GM12878 (cell line): ENCODE results near the gene PGLYRP1. TPM values are rescaled to one million over a fixed set of nuclear protein-coding genes. Genes with fewer than 3 reads are reported as not detected.

ENCODE experiments used
- ATAC-seq: fragments of 200-7000 bp; cut with Tn5 transposase; 3 replicates; pipeline ENCODE4 v1.9.1; 2020; ENCODE audit warnings: mild to moderate bottlenecking, moderate library complexity
- BruUV-seq: library from RNA; stranded (reverse); fragments of 400-500 nt; replicated peaks from 2 replicates; lab custom pipeline; 2021; lab: Mats Ljungman, UMichigan
- CTCF ChIA-PET: fragments of 300-600 bp; sonication (Branson Sonifier 250); formaldehyde crosslinking; extraction: SDS; loops from one replicate; lab custom pipeline; 2021; ENCODE audit warnings: inconsistent platforms; lab: Yijun Ruan, JAX
- POLR2A ChIA-PET: fragments of 350-600 bp; formaldehyde crosslinking; extraction: SDS; loops from one replicate; lab custom pipeline; 2021; ENCODE audit warnings: inconsistent platforms; lab: Charles Lee
- RAD21 ChIA-PET: fragments of 300-600 bp; sonication (Branson Sonifier 250); formaldehyde crosslinking; loops from one replicate; lab custom pipeline; 2023; ENCODE audit warnings: antibody characterized with exemption; ENCODE audit not compliant: unreplicated experiment; lab: Charles Lee
- SMC1A ChIA-PET: fragments of 300-600 bp; sonication (Branson Sonifier 250); formaldehyde crosslinking; loops from one replicate; lab custom pipeline; 2023; ENCODE audit not compliant: unreplicated experiment, uncharacterized antibody; lab: Charles Lee
- DNase-seq: peaks from one replicate; pipeline ENCODE4 v3.0.0-alpha.2; 2011; ENCODE audit warnings: low read depth, low spot score
- FAIRE-seq: peaks from 3 replicates; lab custom pipeline; 2011; peaks lifted over from hg19 to GRCh38; lab: Jason Lieb, UNC
- H2AFZ ChIP-seq: 2 replicates; pipeline ENCODE4 v1.6.0; 2011; ENCODE audit warnings: low read depth, low read length, control low read depth; ENCODE audit not compliant: control insufficient read depth
- H3K27ac ChIP-seq: 2 replicates; pipeline ENCODE4 v1.5.1; 2011; ENCODE audit warnings: control low read depth; ENCODE audit not compliant: control insufficient read depth, insufficient read depth
- H3K27me3 ChIP-seq, 2 experiments: replicated peaks in 1 of 2; 2 replicates each; pipeline versions ENCODE4 v1.6.0 to v1.6.1; 2011; ENCODE audit warnings: low read length in 1 of 2; ENCODE audit not compliant: control insufficient read depth in 2 of 2, insufficient read depth in 2 of 2
- H3K36me3 ChIP-seq, 2 experiments: 2 replicates each; pipeline ENCODE4 v1.5.1; 2011; ENCODE audit warnings: low read length in 1 of 2; ENCODE audit not compliant: control insufficient read depth in 2 of 2, insufficient read depth in 2 of 2
- H3K4me1 ChIP-seq: 2 replicates; pipeline ENCODE4 v1.6.1; 2011; ENCODE audit warnings: mild to moderate bottlenecking, low read length, moderate library complexity, mixed read lengths; ENCODE audit not compliant: control insufficient read depth, insufficient read depth
- H3K4me2 ChIP-seq: 2 replicates; pipeline ENCODE4 v1.6.0; 2011; ENCODE audit warnings: control low read depth; ENCODE audit not compliant: control insufficient read depth, insufficient read depth
- H3K4me3 ChIP-seq: fragments of 200-600 bp; sonication (generic); 2 replicates; pipeline ENCODE4 v1.5.1; 2016
- H3K79me2 ChIP-seq: 2 replicates; pipeline ENCODE4 v1.6.0; 2011; ENCODE audit warnings: low read length; ENCODE audit not compliant: control insufficient read depth, insufficient read depth
- H3K9ac ChIP-seq: 2 replicates; pipeline ENCODE4 v1.8.0; 2011; ENCODE audit warnings: low read length, control low read depth, mixed read lengths; ENCODE audit not compliant: control insufficient read depth, insufficient read depth
- H3K9me3 ChIP-seq: replicated peaks from 3 replicates; pipeline ENCODE4 v1.5.1; 2011; ENCODE audit warnings: mild to moderate bottlenecking, low read length; ENCODE audit not compliant: control insufficient read depth, insufficient read depth
- H4K20me1 ChIP-seq: 2 replicates; pipeline ENCODE4 v1.6.0; 2011; ENCODE audit not compliant: control insufficient read depth, insufficient read depth
- ASH2L ChIP-seq: fragments of 300-600, 200-600 bp; sonication (generic); IDR thresholded peaks from 2 replicates; pipeline ENCODE4 v1.6.1; 2017; ENCODE audit warnings: low read depth, mild to moderate bottlenecking, borderline replicate concordance
- ATF3 ChIP-seq: IDR thresholded peaks from 2 replicates; pipeline ENCODE4 v1.6.1; 2011; ENCODE audit warnings: low read depth, mild to moderate bottlenecking, low read length, moderate library complexity, borderline replicate concordance; ENCODE audit errors: extremely low read depth
- BCLAF1 ChIP-seq: fragments of 450-650 bp; IDR thresholded peaks from 2 replicates; pipeline ENCODE4 v1.6.1; 2017; ENCODE audit warnings: antibody characterized with exemption, mild to moderate bottlenecking, moderate library complexity
- PRDM15 ChIP-seq: fragments of 450-650 bp; formaldehyde crosslinking; IDR thresholded peaks from 2 replicates; pipeline ENCODE4 v1.4.0; 2020; ENCODE audit warnings: mild to moderate bottlenecking, moderate library complexity
- RCOR1 ChIP-seq: conservative IDR thresholded peaks from 2 replicates; pipeline ENCODE4 v1.6.1; 2012; ENCODE audit warnings: low read depth, low read length, improper control_type of control experiment
- SIN3A ChIP-seq: IDR thresholded peaks from 2 replicates; pipeline ENCODE4 v1.6.1; 2012; ENCODE audit warnings: low read depth, low read length, improper control_type of control experiment
- SIX5 ChIP-seq: IDR thresholded peaks from 2 replicates; pipeline ENCODE4 v1.6.1; 2011; ENCODE audit warnings: mild to moderate bottlenecking, low read depth, low read length, moderate library complexity; ENCODE audit not compliant: severe bottlenecking
- TAF1 ChIP-seq: IDR thresholded peaks from 2 replicates; pipeline ENCODE4 v1.6.1; 2011; ENCODE audit warnings: mild to moderate bottlenecking, low read depth, low read length, borderline replicate concordance
- WGBS: methylation state at CpG from one replicate; pipeline ENCODE4 v1.1.6; 2016; ENCODE audit warnings: low lambda C conversion rate; ENCODE audit not compliant: insufficient replicate concordance, insufficient coverage; ENCODE audit errors: missing lambda C conversion rate; 5-methylcytosine and 5-hydroxymethylcytosine counted together
- in situ Hi-C: fragments of 300-500 bp; cut with MboI; formaldehyde crosslinking; loops from 9 replicates; pipeline ENCODE4 v1.14.3; 2018; ENCODE audit warnings: mixed read lengths
- intact Hi-C: fragments of 100-400 bp; cut with micrococcal nuclease; formaldehyde crosslinking; loops from one replicate; pipeline ENCODE4 v1.14.2; 2022; ENCODE audit not compliant: unreplicated experiment
- polyA plus RNA-seq, 11 experiments: library from polyadenylated mRNA; depleted of rRNA in 4 of 11; unstranded in 6 of 11; stranded (reverse) in 5 of 11; fragments of >200 nt; fragmentation: Nextera tagmentation in 4 of 11; fragmentation: Illumina TruSeq in 1 of 11; extraction: Ambion mirVana in 4 of 11; extraction: Trizol in 1 of 11; gene quantifications; 1 replicate in 1 of 11; 2 replicates in 10 of 11; pipeline versions ENCODE4 v1.2.1 to v1.2.3, GENCODE V29; 2011 to 2016; ENCODE audit warnings: inconsistent platforms in 2 of 11, missing spikeins in 2 of 11, low read depth in 1 of 11
- total RNA-seq, 4 experiments: library from RNA; depleted of rRNA in 3 of 4; stranded (reverse); fragments of >200 nt in 3 of 4; fragmentation: Illumina TruSeq in 1 of 4; extraction: Trizol in 1 of 4; gene quantifications; 2 replicates each; pipeline versions ENCODE4 v1.2.1 to v1.2.3, GENCODE V29; 2013 to 2021

Gene PGLYRP1
- total and polyA plus RNA-seq, 10 of the 15 experiments (the other 5 are each of a cell fraction or from before 2014, with no cell fraction given) = 0.30 TPM; not detected in 9

- no peaks in the 10 kb centered on the region for H3K9me3 ChIP-seq
- H4K20me1 ChIP-seq = no peaks in the 10 kb centered on the region
- no TSS peak for BruUV-seq
- H3K4me2 ChIP-seq = no peak overlapping the region
- SMC1A ChIA-PET = no interaction called here
- H3K9ac ChIP-seq = no peak overlapping the region
- ATAC-seq (no peak), DNase-seq (no peak), FAIRE-seq (no peak)
- no peaks in the 10 kb centered on the region for H3K79me2 ChIP-seq
- H3K27me3 ChIP-seq = no peaks in the 10 kb centered on the region
- RAD21 ChIA-PET = no interaction called here
- in situ Hi-C loops (no loop called here), intact Hi-C loops (no loop called here)
- TF ChIP-seq ATF3 (no peak), ASH2L (no peak), SIN3A (no peak)
- CTCF ChIA-PET = no interaction called here
- no peak overlapping the region for H2AFZ ChIP-seq
- no peaks in the 10 kb centered on the region; a peak in 1 of 4 replicates for H3K36me3 ChIP-seq
- 89% methylated on average over 12 of the region's 12 CpGs for WGBS
- H3K27ac ChIP-seq = no peak overlapping the region
- no peak overlapping the region for H3K4me3 ChIP-seq
- no peaks in the 10 kb centered on the region for H3K4me1 ChIP-seq
- POLR2A ChIA-PET = no interaction called here
These were observed 807 bp downstream of the PGLYRP1 start for GRCh38 chr19:46022061-46022430.

- WGBS = 65% methylated on average over 9 of the region's 11 CpGs
- BruUV-seq = no TSS peak
- Histone ChIP-seq H3K4me2 (no peak overlapping the region), H3K9me3 (no peaks in the 10 kb centered on the region), H3K4me1 (no peaks in the 10 kb centered on the region), H3K4me3 (no peak overlapping the region), H3K36me3 (no peaks in the 10 kb centered on the region; a peak in 1 of 4 replicates), H3K27me3 (no peaks in the 10 kb centered on the region), H4K20me1 (no peaks in the 10 kb centered on the region), H3K79me2 (no peaks in the 10 kb centered on the region), H3K9ac (no peak overlapping the region), H3K27ac (no peak overlapping the region), H2AFZ (no peak overlapping the region)
- RAD21 ChIA-PET = no interaction called here
- no peak for ATAC-seq
- SMC1A ChIA-PET = no interaction called here
- in situ Hi-C loops (no loop called here), intact Hi-C loops (no loop called here)
- no peak for DNase-seq
- FAIRE-seq = no peak
- POLR2A ChIA-PET = no interaction called here
- CTCF ChIA-PET = interaction anchor here (0.9 to 1.4 kb wide), 2 partner anchors 10 to 12 kb away, joined by 3 read pairs; no protein-coding TSS in a partner anchor
- no peak for TF ChIP-seq PRDM15 (CRISPR knock-in tag)
- TF ChIP-seq TAF1 = no peak
- TF ChIP-seq SIX5 = no peak
- TF ChIP-seq RCOR1 = no peak
- TF ChIP-seq BCLAF1 = no peak
These were observed 1.3 kb downstream of the PGLYRP1 start for GRCh38 chr19:46021531-46022041.
